GM03348 (cell line): Measurements from ENCODE around the gene NUCB1.

ENCODE experiments used
- DNase-seq: peaks from one replicate; pipeline ENCODE4 v3.0.0; 2012; ENCODE audit warnings: low spot score

Gene NUCB1

DNA sequence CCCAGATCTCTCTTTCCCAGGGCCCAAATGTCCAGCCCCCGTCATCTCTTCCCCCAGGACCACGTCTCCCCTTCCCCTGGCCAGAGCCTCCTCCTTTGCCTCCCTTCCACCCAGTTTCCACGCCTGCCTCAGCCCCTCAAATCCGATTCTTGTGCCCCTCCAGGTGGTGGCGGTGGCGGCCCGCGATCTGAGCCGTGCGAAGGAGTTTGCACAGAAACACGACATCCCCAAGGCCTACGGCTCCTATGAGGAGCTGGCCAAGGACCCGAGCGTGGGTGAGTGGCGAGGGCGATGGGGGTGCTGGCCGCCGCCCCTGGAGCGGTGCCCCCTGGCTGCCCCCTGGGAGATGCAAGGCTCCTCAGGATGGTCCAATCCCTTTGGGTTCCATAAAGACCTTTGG is 34.7 kb downstream of the NUCB1 start:
- no peak for DNase-seq

DNA sequence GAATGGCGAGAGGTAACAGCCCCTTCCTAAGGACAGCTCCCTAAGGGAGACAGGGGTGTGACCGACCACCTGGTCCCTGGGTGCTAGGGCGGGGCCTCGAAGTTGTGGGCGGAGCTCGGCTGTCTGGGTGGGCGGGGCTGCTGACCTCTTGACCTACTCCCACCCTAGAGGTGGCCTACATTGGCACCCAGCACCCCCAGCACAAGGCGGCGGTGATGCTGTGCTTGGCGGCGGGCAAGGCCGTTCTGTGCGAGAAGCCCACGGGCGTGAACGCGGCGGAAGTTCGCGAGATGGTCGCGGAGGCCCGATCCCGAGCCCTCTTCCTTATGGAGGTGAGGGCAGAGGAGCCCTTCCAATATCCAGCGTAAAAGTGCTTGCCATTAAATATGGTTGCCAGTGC is 35.8 kb downstream of the NUCB1 start:
- DNase-seq: no peak

GRCh38 chr19:48938256-48938655 is 38.1 kb downstream of the NUCB1 start:
- no peak for DNase-seq

DNA sequence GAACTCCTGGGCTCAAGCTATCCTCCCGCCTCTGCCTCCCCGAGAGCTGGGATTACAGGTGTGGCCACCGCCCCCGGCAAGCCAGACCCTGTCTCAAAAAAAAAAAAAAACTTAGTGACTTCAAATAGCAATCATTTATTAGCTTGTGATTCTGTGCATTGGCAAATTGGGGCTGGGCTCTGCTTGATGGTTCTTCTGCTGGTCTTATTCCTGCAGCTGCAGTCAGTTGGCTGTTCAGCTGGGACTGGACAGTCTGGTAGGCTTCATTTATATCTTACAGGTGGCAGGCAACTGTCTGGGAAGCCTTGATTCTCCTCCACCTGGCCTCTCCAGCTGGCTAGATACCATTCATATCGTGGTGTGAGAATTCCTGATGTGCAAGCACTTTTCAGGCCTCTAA is 40.8 kb downstream of the NUCB1 start:
- DNase-seq: no peak

GRCh38 chr19:48943081-48943480 is 43.0 kb downstream of the NUCB1 start:
- no peak for DNase-seq

- no peak for DNase-seq
Observed at GRCh38 chr19:48945415-48945814, 45.3 kb downstream of the NUCB1 start.

GRCh38 chr19:48945817-48946216 is 45.7 kb downstream of the NUCB1 start:
- DNase-seq: no peak

GRCh38 chr19:48946463-48947257 is 46.5 kb downstream of the NUCB1 start:
- no peak for DNase-seq

GRCh38 chr19:48947258-48947542 is 47.1 kb downstream of the NUCB1 start:
- no peak for DNase-seq

GRCh38 chr19:48950159-48950558 is 50.0 kb downstream of the NUCB1 start:
- DNase-seq: no peak

DNA sequence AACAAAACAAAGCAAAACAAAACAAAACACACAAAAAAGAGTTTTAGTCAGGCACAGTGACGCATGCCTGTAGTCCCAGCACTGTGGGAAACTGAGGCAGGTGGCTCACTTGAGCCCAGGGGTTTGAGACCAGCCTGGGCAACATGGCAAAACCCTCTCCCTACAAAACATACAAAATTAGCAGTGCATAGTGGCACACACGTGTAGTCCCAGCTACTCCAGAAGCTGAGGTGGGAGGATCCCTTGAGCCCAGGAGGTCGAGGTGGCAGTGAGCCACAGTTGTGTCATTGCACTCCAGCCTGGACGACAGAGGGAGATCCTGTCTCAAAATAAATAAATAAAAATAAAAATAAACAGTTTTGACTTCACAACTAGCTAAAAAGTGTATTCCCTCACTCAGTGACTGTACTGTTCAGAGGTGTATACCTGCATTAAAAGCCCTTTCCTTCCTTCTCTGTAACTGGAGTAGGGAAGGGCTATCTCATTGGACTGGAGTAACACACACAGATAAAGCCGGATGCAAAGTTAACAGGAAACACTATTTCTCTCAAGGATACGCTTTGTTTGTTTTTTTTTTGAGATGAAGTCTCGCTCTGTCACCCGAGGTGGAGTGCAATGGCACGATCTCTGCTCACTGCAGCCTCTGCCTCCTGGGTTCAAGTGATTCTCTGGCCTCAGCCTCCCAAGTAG is 50.9 kb downstream of the NUCB1 start:
- DNase-seq: no peak

GRCh38 chr19:48953141-48953540 is 53.0 kb downstream of the NUCB1 start:
- DNase-seq: no peak

DNA sequence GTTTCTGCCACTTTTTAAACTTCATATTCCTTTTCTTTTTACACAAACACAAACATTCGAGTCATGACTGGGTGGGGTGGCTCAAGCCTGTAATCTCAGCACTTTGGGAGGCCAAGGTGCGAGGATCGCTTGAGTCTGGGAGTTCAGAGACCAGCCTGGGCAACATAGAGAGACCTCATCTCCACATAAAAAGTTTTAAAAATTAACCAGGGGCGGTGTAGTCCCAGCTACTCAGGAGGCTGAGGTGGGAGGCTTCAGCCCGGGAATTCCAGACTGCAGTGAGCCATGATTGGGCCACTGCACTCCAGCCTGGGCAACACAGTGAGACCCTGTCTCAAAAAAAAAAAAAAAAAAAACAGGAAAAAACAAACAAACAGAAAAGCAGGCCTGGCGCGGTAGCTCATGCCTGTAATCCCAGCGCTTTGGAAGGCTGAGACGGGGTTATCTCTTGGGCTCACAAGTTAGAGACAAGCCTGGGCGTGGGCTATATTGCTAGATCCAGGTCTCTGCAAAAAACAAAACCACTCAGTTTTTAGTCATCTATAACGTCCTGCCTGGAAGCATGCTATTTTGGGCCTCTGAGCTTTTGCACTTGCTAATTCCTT is 54.0 kb downstream of the NUCB1 start:
- no peak for DNase-seq

- peak; percentile 98 for DNase-seq
Observed at GRCh38 chr19:48954595-48955307, 54.6 kb downstream of the NUCB1 start, which contains the start of gene BAX. Gene BAX, plus strand, starts transcription at chr19:48954875. Its CDS starts 54 bp downstream, at chr19:48954929.

DNA sequence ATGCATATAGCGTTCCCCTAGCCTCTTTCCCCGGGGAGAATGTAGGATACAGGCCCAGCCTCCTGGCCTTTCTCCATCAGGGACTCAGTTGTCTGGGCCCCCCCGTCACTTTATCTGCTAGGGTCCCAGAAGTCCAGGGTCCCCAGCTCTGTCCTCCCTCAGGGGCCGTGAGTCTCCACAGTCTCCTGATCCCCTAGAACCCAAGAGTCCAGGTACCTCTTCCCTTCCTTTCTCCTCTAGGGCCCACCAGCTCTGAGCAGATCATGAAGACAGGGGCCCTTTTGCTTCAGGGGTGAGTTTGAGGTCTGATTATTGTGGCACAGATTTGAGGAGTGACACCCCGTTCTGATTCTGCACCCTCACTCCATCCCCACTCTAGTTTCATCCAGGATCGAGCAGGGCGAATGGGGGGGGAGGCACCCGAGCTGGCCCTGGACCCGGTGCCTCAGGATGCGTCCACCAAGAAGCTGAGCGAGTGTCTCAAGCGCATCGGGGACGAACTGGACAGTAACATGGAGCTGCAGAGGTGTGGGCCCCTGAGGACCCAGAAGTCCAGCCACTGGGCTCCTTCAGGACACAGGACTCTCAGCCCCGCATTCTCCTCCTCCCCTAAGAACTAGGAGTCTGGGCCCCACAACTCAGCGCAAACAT is 55.3 kb downstream of the NUCB1 start:
- no peak for DNase-seq

GRCh38 chr19:48958006-48958405 is 57.9 kb downstream of the NUCB1 start:
- DNase-seq: no peak

DNA sequence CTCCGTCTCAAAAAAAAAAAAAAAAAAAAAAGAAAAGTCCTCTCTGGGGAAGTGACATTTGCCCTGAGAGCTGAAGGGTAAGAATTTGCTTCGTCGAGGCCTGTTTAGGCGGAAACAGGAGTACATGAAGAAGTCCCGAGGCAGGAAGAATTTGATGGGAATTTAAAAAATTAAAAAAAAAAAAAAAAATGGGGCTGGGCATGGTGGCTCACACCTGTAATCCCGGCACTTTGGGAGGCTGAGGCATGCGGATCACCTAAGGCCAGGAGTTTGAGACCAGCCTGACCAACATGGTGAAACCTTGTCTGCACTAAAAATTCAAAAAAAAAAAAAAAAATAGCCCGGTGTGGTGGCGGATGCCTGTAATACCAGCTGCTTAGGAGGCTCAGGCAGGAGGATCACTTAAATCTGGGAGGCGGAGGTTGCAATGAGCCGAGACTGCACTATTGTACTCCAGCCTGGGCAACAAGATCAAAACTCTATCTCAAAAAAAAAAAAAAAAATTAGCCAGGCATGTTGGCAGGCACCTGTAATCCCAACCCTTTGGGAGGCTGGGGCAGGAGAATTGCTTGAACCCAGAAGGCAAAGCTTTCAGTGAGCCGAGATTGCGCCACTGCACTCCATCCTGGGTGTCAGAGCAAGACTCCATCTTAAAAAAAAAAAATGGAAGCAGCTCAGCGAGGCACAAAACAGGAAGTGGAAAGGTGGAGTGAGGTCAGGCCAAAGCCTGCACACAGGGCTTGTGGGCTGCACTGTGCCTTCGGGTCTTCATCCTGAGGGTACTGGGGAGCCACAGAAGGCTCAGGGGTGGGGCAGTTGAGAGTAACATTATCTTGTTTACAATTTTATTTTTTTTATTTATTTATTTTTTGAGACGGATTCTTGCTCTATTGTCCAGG is 59.5 kb downstream of the NUCB1 start:
- no peak for DNase-seq

GRCh38 chr19:48961051-48961649 is 61.0 kb downstream of the NUCB1 start:
- no peak for DNase-seq

GRCh38 chr19:48961673-48962028 is 61.5 kb downstream of the NUCB1 start:
- DNase-seq: no peak

DNA sequence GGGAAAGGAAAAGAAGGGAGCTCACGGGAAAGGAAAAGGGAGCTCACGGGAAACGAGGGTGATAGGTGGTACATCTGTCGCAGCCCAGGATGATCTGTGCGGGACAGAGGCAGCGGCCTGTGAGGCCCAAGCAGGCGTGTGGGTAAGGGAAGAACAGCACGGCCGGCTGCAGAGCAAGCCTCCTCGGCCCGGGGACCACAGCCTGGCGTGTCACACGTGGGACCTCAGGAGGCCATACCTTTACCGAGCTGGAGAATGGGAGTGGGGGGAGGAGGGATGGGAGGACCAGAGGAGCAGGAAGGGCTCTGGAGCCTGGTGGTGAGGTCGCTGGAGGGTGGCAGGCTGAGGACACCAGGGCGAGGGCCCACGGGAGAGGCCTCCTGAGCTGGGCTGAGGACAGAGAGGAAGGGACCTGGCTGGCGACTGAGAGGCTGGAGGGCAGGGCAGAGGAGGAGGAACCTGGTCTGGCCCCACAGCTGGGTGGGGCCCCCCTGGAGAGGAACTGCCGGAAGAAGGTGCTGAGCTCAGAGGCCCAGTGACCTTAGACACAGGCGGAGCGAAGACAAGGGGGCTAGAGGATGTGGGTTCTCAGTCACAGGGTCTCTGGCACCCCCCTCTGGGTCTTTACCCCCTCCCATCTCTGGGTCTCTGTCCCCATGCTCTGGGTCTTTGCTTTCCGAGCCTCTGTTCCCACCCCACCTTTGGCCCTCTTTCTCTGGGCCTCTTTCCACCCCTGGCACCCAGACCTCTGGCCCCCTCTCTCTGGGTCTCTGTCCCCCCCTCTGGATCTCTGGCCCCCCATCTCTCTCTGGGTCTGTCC is 62.1 kb downstream of the NUCB1 start:
- DNase-seq: peak; percentile 47
